GM18861 (cell line): Measurements from ENCODE around the gene AP5S1.
"Not testable (repeated sequence)": the region's sequence is repeated elsewhere in the genome, so short reads cannot be mapped to it uniquely, and the experiment has no call there.

Source experiments
- ATAC-seq: cut with Tn5 transposase; IDR thresholded peaks from one replicate; pipeline ENCODE4 v1.9.1; 2021; ENCODE audit not compliant: unreplicated experiment

AP5S1 gene

DNA sequence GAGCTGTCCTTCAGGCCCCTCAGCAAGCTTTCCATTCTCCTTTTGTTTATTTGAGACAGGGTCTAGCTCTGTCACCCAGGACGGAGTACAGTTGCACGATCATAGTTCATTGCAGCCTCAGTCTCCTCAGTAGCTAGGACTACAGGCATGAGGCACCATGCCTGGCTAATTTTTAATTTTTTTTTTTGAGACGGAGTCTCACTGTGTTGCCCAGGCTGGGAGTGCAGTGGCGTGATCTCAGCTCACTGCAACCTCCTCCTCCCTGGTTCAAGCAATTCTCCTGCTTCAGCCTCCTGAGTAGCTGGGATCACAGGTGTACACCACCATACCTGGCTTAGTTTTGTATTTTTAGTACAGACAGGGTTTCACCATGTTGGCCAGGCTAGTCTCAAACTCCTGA lies 31.1 kb upstream of the AP5S1 start:
- not testable (repeated sequence) for ATAC-seq

DNA sequence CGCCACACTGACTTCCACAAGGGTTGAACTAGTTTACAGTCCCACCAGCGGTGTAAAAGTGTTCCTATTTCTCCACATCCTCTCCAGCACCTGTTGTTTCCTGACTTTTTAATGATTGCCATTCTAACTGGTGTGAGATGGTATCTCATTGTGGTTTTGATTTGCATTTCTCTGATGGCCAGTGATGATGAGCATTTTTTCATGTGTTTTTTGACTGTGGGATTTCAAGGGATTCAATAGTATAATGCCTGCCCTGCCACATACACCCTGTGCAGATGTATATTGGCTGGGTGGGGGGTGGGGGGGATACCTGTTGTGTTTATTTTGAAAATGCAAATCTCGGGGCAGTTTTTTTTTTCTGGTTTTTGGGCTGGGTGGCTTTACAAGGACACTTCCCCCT lies 26.2 kb upstream of the AP5S1 start:
- ATAC-seq = not testable (repeated sequence)

DNA sequence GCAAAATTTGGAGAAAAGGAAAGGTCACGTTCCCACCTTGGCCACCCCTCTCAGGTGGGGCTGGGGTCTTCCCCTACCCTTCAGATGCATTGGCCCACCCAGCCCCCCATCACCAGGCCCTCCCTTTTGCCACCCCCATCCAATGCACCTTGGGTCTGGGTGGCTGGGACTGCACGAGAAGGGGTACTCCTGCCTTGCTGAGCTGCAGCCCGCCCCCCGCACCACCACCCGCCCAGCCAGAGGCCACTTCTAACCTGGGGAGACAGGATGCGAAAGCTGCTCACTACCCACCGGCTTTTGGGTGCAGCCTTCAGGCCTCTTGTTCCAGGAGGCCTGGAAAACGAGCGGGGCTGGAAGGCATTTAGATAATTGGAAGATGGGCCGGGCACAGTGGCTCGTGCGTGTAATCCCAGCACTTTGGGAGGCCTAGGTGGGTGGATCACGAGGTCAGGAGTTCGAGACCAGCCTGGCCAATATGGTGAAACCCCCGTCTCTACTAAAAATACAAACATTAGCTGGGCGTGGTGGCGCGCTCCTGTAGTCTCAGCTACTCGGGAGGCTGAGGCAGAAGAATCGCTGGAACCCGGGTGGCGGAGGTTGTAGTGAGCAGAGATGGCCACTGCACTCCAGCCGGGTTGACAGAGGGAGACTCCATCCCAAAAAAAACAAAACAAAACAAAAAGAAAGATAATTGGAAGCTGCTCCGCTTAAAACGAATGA lies 25.5 kb upstream of the AP5S1 start:
- ATAC-seq = no peak

DNA sequence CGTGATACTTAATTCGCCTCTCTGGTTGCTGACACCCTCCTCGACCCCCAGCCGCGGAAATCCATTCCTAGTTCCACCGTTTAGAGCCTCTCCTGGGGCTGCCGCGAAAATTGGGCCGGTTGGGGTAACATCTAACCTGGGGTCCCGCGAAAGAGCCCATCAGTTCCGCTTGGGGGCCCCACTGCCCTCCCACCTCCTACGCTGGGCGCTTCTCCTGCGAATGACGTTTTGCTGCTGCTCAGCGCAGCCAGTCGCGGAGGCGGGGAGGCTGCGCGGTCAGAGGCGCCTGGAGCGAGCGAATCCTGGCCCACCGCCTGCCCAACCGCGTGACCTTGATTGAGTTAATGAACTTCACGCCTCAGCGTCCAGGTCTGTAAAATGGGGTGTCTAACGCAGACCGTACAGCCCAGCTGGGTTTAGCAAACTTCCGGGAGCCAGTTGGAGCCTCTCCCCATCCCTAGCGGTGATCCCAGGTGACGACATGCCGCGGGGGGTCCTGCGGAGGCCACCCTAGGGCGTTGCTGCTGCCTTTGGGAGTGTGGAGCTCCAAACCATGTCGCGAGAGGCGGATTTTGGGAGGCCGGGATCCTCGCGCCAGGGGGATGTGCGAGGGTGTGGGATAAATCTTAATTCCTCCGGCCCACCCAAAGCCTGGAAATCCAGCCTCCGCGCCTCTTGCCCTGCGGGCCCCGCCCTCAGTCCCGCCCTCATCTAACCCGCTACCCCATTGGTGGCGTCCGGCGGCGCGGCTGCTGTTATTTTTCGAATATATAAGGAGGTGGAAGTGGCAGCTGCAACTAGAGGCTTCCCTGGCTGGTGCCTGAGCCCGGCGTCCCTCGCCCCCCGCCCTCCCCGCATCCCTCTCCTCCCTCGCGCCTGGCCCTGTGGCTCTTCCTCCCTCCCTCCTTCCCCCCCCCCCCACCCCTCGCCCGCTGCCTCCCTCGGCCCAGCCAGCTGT lies 24.6 kb upstream of the AP5S1 start, which contains the start of gene CDC25B:
TSS of gene CDC25B (plus strand) at position 800 of the 958 bp plus-strand sequence. CDS start 222 bp downstream, outside the sequence.
- ATAC-seq = peak; percentile 56

DNA sequence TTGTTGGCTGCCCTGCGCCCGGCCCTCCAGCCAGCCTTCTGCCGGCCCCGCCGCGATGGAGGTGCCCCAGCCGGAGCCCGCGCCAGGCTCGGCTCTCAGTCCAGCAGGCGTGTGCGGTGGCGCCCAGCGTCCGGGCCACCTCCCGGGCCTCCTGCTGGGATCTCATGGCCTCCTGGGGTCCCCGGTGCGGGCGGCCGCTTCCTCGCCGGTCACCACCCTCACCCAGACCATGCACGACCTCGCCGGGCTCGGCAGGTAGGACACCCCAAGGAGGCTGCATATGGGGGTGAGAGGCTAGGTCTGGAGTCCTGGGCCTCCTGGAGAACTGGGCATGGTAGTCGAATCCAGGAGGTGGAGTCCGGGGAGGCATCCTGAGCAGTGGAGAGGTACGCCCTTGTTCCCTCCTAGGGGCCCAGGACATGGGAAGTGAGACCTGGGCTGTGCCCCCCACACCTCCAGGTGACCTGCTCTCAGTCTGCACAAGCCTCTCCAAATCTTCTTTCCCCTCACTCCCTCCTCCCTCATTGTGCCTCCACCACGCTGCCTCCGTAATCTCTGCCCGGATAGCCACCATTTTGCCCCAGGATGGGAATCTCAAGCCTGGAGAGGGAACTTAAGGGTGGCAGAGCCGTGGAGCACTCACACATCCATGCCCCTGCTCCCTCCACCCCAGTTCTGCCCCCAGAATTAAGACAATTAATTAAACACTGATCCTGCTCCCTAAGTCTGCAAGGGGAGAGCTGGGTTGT lies 23.7 kb upstream of the AP5S1 start:
- ATAC-seq = no peak

DNA sequence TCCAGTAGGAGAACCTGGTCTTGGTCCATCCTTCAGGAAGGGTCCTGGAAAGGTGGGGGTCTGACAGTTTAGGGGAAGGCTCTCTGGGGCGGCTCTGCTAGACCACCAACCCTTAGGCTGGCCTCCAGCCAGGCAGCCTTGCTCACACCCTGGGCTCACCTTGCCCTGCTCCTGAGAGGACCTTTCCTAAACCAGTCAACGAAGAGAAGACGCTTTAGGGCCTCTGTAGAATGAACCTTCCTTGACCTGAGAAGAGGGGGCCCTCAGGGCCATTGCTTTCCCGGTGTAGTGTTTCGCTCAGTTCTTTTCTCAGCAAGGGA lies 23.2 kb upstream of the AP5S1 start:
- ATAC-seq = no peak

DNA sequence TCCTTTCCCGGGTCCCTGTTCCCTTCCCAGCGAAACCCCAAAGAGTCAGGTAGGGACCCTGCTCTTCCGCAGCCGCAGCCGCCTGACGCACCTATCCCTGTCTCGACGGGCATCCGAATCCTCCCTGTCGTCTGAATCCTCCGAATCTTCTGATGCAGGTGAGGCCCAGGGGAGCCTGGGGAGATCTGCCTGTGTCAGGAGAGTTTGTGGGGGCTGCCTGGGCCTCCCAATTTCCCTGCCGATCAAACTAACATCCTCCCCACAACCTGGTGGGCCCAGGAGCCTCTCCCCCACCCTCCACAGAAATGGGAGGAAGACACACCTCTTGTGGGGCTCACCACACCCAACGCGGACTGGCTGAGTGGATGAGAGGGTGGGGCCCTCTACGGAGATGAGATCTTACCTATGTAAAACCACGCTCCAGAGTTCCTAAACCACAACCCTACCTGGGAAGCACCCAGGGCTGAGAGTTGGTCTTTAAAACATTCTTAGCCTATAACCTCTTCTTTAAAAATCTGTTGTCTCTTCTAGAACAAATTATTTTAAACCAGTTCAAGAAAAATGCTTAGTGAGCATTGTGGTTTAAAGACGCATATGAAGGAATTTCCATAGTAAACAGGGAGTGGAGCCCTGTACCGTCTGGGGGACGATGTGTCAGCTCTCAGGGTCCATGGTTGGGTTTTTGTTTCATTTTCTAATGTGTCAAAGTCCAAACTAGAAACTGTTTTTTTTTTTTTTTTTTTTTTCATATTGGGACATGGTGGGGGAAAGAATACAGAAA lies 22.6 kb upstream of the AP5S1 start:
- ATAC-seq = no peak

DNA sequence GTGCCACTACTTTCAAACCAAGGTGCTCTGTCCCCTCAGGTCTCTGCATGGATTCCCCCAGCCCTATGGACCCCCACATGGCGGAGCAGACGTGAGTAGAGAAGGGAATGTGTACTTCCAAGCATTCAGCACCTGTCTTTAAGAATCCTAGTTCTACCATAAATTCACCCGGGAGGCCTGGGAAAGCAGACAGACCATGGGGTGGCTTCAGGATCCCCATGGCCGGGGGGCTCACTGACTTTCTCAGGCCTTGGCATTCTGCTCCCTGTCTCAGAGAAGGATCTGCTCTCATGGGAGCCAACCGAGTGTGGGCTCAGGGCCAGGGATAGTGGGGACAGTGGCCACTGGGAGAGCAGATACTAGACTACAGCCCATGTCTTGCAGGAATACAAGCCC lies 22.0 kb upstream of the AP5S1 start:
- ATAC-seq = no peak

DNA sequence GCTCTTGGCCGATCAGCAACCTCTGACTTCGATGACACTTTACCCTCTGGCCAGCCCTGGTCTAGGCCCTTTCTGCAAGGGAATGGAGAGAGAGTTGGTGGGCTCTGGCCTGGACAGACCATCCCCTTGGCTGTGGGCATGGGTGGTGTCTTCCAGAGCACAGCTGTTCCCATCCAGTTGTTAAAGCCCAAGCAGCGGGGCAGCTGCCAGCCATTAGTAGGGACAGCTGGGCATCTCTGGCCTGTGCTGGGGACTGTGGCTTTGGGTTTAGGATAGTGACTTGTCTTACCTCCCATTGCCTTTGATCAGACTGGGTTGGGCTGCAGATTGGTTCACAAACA lies 21.5 kb upstream of the AP5S1 start:
- ATAC-seq = no peak

DNA sequence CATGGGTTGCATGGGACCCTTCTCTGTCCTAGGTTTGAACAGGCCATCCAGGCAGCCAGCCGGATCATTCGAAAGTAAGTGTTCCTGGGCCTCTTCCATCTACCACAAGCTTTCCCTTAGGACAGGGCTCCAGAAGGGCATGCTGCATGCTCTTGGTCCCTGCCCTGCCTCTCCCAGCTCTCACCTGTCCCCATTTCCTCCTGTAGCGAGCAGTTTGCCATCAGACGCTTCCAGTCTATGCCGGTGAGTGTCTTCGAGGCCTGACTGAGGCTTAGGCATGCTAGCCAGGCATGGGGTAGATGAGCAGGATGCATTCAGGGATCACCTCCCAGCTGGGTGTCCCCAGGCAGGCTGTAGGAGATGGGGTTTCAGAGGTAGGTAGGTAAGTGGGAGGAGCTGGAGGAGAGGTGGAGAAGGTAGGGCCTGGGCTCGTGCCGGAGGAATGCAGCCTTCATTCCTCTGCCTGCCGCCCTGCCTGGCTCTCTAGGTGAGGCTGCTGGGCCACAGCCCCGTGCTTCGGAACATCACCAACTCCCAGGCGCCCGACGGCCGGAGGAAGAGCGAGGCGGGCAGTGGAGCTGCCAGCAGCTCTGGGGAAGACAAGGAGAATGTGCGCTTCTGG lies 20.0 kb upstream of the AP5S1 start:
- no peak for ATAC-seq

DNA sequence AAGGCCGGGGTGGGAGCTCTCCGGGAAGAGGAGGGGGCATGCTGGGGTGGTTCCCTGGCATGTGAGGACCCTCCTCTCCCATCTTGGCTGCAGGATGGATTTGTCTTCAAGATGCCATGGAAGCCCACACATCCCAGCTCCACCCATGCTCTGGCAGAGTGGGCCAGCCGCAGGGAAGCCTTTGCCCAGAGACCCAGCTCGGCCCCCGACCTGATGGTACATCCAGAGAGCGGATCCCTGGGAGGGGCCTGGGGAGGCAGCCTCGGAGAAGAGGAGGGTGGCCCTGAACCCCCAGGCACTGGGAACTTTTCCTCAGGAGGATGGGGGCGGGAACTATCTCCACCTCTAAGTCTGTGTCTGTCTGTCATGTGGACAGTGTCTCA lies 19.5 kb upstream of the AP5S1 start:
- ATAC-seq = no peak

DNA sequence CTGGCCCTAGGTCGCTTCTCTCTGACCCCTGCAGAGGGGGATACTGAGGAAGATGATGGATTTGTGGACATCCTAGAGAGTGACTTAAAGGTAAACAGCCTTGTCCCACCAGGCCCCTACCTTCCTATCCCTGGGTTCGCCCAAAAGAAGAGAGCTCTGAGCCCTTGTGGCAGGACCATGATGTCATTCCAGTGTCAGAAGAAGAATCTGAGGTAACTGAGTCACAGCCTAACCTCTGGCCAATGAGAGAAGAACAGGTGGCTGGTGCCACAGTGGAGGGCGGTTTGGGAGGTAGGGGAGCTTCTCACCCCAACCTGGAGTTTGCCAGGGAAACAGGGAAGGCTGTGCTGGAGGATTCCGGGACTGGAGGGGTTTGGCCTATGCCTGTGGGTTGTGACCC lies 19.0 kb upstream of the AP5S1 start:
- ATAC-seq = no peak

DNA sequence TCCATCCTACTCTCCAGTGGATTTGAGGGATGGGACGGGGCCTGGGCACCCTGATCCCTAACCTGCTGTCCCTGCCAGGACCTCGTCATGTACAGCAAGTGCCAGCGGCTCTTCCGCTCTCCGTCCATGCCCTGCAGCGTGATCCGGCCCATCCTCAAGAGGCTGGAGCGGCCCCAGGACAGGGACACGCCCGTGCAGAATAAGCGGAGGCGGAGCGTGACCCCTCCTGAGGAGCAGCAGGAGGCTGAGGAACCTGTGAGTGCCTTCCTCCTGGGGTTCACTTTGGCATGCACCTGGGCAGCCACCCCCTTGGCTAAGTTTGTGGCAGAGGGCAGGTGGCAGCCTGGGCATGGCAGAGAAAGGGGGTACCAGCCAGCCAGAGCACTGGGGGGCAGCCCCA lies 18.5 kb upstream of the AP5S1 start:
- no peak for ATAC-seq

DNA sequence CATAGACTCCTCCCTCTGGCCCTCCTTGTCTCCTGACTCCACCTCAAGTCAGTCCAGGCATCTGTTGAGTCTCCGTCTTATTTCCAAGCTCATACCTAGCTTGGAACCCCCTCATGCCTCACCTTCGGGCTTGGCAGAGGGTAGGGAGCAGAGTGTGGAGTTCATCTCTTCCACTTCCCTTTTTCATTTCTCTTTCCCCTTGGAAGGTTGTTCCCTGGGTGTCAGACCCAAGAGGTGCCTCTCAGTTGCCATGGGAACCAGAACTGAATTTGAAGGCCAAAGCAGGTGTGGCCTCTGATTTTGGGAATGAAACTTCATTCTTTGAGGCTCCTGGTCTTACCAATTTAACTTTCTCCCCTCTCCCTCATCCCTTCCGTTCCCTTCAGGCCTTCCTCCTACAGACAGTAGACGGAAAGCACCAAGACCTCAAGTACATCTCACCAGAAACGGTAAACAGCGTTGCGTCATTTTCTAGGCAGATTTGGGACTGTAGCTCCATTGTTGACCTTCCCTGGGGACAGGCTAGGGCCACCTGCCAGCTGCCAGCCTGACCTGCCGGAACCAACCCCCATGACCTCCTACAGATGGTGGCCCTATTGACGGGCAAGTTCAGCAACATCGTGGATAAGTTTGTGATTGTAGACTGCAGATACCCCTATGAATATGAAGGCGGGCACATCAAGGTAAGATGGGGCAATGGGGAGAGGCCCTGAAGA lies 17.7 kb upstream of the AP5S1 start:
- ATAC-seq = no peak

DNA sequence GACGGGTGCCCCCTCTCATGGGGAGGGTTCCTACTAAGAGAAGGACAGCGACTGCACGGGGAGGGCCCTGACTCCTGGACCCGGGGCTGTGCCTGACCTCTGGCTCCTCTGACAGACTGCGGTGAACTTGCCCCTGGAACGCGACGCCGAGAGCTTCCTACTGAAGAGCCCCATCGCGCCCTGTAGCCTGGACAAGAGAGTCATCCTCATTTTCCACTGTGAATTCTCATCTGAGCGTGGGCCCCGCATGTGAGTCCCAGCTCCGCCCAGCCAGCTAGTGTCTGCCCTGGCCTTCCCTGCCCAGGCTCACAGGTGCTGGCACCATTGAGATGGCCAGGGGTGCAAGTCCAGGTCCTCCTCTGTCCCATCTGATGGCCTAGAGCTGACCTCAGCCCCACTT lies 17.1 kb upstream of the AP5S1 start:
- no peak for ATAC-seq

DNA sequence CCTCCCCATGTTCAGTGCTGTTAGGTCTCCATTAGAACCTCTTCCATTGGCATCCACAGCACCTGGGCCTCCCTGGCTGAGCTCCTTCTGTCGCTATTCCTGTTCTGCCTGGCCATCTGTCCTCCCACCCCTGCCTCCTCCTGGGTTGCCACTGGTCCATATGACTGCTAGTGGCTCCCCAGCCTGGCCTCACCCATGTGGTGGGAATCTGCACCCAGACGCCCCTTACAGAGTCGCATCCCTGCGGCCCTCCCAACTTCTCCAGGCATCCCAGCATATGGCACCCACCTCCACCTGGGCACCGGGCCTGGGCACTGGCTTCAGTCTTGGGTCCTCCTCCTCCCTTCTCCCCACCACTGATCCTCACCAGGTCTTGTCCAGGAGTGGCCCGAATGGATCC lies 16.5 kb upstream of the AP5S1 start:
- ATAC-seq = no peak

DNA sequence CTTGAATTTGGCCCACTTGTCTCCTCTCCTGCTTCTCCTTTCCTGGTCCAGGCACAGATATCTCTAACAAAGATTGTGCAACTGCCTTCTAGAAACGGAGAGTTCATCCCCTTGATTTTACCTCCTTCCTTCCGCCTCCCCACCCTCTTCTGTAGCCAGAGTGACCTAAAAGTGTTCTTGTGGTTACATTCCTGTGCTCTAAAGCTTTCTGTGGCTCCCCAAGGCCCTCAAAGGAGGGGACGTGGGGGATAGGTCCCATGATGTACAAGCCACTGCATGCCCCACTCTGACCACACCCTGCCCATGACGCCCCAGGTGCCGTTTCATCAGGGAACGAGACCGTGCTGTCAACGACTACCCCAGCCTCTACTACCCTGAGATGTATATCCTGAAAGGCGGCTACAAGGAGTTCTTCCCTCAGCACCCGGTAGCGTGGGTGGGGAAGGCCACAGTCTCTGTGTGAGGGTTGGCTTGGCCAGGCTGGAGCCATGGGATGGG lies 16.0 kb upstream of the AP5S1 start:
- no peak for ATAC-seq

DNA sequence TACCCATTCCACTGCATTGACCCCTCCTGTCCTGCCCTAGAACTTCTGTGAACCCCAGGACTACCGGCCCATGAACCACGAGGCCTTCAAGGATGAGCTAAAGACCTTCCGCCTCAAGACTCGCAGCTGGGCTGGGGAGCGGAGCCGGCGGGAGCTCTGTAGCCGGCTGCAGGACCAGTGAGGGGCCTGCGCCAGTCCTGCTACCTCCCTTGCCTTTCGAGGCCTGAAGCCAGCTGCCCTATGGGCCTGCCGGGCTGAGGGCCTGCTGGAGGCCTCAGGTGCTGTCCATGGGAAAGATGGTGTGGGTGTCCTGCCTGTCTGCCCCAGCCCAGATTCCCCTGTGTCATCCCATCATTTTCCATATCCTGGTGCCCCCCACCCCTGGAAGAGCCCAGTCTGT lies 15.6 kb upstream of the AP5S1 start:
- ATAC-seq = no peak

DNA sequence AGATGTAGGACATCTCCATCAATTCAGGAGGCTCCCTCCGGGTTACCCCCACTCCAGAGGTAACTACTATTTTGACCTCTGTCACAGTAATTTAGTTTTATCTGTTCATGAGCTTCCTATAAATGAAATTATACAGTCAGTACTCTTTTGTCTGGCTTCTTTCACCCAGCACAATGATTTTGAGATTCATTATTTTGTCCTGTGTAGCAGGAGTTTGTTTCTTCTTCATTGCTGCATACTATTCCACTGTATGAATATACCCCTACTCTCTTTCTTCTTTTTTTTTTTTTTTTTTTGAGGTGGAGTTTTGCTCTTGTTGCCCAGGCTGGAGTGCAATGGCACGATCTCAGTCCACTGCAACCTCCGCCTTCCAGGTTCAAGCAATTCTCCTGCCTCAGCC lies 11.8 kb upstream of the AP5S1 start:
- no peak for ATAC-seq
